ENCODE measurements around the gene AADAC.
"Not testable (repeated sequence)": the region's sequence is repeated elsewhere in the genome, so short reads cannot be mapped to it uniquely, and the experiment has no call there.

DNA sequence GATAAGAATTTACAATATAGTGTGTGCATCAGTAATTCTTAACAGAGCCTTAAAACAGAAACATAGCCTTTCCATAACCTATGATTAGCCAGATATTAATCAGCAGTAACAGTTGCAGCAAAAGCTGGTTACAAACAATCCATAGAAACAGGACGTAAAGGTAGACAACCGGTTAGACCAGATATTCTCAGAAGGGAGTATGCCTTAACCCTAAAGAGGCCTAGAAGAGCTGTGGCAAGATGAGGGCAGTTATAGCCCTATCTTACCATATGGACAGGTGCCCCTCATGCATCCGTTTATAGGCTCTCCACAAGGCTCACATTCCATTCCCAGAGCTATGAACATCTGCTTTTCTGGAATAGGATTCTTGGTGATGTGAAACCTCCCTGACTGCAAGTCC, 5.0 kb upstream of the AADAC start:
- not testable (repeated sequence) for TF ChIP-seq TAF1 (IDR thresholded peaks at IDR 0.05; ENCODE audit: borderline replicate concordance, low read depth, low read length); CHD2 (IDR thresholded peaks at IDR 0.05; ENCODE audit: low read length, partially characterized antibody); TCF12 (IDR thresholded peaks at IDR 0.05); FOXM1 (IDR thresholded peaks at IDR 0.05; ENCODE audit: low read depth); EZH2phosphoT487 (IDR thresholded peaks at IDR 0.05; ENCODE audit: borderline replicate concordance, low read depth); RAD21 (IDR thresholded peaks at IDR 0.05; ENCODE audit: low read length)
- TF ChIP-seq, protein P1, sequence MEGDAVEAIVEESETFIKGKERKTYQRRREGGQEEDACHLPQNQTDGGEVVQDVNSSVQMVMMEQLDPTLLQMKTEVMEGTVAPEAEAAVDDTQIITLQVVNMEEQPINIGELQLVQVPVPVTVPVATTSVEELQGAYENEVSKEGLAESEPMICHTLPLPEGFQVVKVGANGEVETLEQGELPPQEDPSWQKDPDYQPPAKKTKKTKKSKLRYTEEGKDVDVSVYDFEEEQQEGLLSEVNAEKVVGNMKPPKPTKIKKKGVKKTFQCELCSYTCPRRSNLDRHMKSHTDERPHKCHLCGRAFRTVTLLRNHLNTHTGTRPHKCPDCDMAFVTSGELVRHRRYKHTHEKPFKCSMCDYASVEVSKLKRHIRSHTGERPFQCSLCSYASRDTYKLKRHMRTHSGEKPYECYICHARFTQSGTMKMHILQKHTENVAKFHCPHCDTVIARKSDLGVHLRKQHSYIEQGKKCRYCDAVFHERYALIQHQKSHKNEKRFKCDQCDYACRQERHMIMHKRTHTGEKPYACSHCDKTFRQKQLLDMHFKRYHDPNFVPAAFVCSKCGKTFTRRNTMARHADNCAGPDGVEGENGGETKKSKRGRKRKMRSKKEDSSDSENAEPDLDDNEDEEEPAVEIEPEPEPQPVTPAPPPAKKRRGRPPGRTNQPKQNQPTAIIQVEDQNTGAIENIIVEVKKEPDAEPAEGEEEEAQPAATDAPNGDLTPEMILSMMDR (IDR thresholded peaks at IDR 0.05) = not testable (repeated sequence)
- TF ChIP-seq, protein P2, sequence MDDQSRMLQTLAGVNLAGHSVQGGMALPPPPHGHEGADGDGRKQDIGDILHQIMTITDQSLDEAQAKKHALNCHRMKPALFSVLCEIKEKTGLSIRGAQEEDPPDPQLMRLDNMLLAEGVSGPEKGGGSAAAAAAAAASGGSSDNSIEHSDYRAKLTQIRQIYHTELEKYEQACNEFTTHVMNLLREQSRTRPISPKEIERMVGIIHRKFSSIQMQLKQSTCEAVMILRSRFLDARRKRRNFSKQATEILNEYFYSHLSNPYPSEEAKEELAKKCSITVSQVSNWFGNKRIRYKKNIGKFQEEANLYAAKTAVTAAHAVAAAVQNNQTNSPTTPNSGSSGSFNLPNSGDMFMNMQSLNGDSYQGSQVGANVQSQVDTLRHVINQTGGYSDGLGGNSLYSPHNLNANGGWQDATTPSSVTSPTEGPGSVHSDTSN (IDR thresholded peaks at IDR 0.05) = not testable (repeated sequence)
- TF ChIP-seq, protein P3, sequence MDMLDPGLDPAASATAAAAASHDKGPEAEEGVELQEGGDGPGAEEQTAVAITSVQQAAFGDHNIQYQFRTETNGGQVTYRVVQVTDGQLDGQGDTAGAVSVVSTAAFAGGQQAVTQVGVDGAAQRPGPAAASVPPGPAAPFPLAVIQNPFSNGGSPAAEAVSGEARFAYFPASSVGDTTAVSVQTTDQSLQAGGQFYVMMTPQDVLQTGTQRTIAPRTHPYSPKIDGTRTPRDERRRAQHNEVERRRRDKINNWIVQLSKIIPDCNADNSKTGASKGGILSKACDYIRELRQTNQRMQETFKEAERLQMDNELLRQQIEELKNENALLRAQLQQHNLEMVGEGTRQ (IDR thresholded peaks at IDR 0.05; ENCODE audit: borderline replicate concordance, low read depth, low read length) = not testable (repeated sequence)

All from SK-N-SH (cell line).